IMR-90 (cell line): Measurements from ENCODE around the gene ARHGEF2. TPM values are rescaled to one million over a fixed set of nuclear protein-coding genes. Genes with fewer than 3 reads are reported as not detected.

Experiments used
- ATAC-seq: fragments of 200-7000 bp; cut with Tn5 transposase; 2 replicates; pipeline ENCODE4 v1.9.1; 2020; ENCODE audit warnings: low read depth, mild to moderate bottlenecking, moderate library complexity
- BruUV-seq: library from RNA; stranded (reverse); fragments of 400-500 nt; replicated peaks from 2 replicates; lab custom pipeline; 2021; lab: Mats Ljungman, UMichigan
- CTCF ChIA-PET: fragments of 300-600 bp; formaldehyde crosslinking; extraction: SDS; loops from one replicate; lab custom pipeline; 2021; ENCODE audit warnings: antibody characterized with exemption; lab: Yijun Ruan, JAX
- POLR2A ChIA-PET: fragments of 300-600 bp; sonication (Branson Sonifier 250); formaldehyde crosslinking; loops from one replicate; lab custom pipeline; 2022; ENCODE audit warnings: antibody characterized with exemption; ENCODE audit not compliant: unreplicated experiment; lab: Charles Lee
- DNase-seq: peaks from one replicate; pipeline ENCODE4 v3.0.0; 2013
- H2AFZ ChIP-seq: replicated peaks from 2 replicates; pipeline ENCODE3; 2013; ENCODE audit warnings: low read length, mild to moderate bottlenecking; ENCODE audit not compliant: poor library complexity
- H2AK5ac ChIP-seq: 2 replicates; pipeline ENCODE4 v1.6.1; 2013; ENCODE audit warnings: low read depth, low read length, inconsistent platforms
- H2AK9ac ChIP-seq: replicated peaks from 2 replicates; pipeline ENCODE3; 2013; ENCODE audit warnings: mild to moderate bottlenecking, low read depth, low read length, moderate library complexity; ENCODE audit not compliant: poor library complexity
- H2BK120ac ChIP-seq: 2 replicates; pipeline ENCODE4 v1.6.1; 2013; ENCODE audit warnings: low read depth, low read length, inconsistent platforms
- H2BK15ac ChIP-seq: 3 replicates; pipeline ENCODE4 v1.6.1; 2013; ENCODE audit warnings: low read depth, low read length, inconsistent platforms
- H2BK20ac ChIP-seq: 2 replicates; pipeline ENCODE4 v1.6.1; 2013; ENCODE audit warnings: low read depth, mild to moderate bottlenecking, inconsistent platforms, low read length, moderate library complexity
- H2BK5ac ChIP-seq: 2 replicates; pipeline ENCODE4 v1.6.1; 2013; ENCODE audit warnings: mild to moderate bottlenecking, low read depth, low read length, inconsistent platforms; ENCODE audit not compliant: poor library complexity, severe bottlenecking
- H3K14ac ChIP-seq: replicated peaks from 2 replicates; pipeline ENCODE4 v1.6.1; 2013; ENCODE audit warnings: low read depth, low read length, inconsistent platforms
- H3K18ac ChIP-seq: 2 replicates; pipeline ENCODE4 v1.6.1; 2013; ENCODE audit warnings: low read depth, low read length, control low read depth
- H3K23ac ChIP-seq: 2 replicates; pipeline ENCODE4 v1.6.1; 2013; ENCODE audit warnings: low read depth, low read length, inconsistent platforms
- H3K27ac ChIP-seq: 2 replicates; pipeline ENCODE4 v1.5.1; 2013; ENCODE audit warnings: mild to moderate bottlenecking, control low read depth, low read length; ENCODE audit not compliant: insufficient read depth
- H3K27me3 ChIP-seq: 2 replicates; pipeline ENCODE4 v1.6.1; 2013; ENCODE audit warnings: low read length; ENCODE audit not compliant: control insufficient read depth, insufficient read depth
- H3K36me3 ChIP-seq: 2 replicates; pipeline ENCODE4 v1.6.1; 2013; ENCODE audit warnings: low read length, mixed read lengths; ENCODE audit not compliant: control insufficient read depth, insufficient read depth
- H3K4ac ChIP-seq: 2 replicates; pipeline ENCODE4 v1.6.1; 2013; ENCODE audit warnings: low read depth, low read length, inconsistent platforms
- H3K4me1 ChIP-seq: 2 replicates; pipeline ENCODE4 v1.6.1; 2013; ENCODE audit warnings: low read length, mixed read lengths; ENCODE audit not compliant: control insufficient read depth, insufficient read depth
- H3K4me2 ChIP-seq: 2 replicates; pipeline ENCODE4 v1.6.1; 2013; ENCODE audit warnings: low read depth, mild to moderate bottlenecking, control low read depth, low read length, moderate library complexity
- H3K4me3 ChIP-seq: 2 replicates; pipeline ENCODE4 v1.5.1; 2013; ENCODE audit warnings: low read depth, mild to moderate bottlenecking, control low read depth, low read length, moderate library complexity; ENCODE audit not compliant: insufficient read depth
- H3K56ac ChIP-seq: 2 replicates; pipeline ENCODE4 v1.6.1; 2013; ENCODE audit warnings: low read length, inconsistent platforms; ENCODE audit not compliant: insufficient read depth; ENCODE audit errors: extremely low read depth
- H3K79me1 ChIP-seq, 2 experiments: 2 replicates each; pipeline ENCODE4 v1.6.1; 2013; ENCODE audit warnings: low read length in 2 of 2, inconsistent platforms in 1 of 2, low read depth in 1 of 2
- H3K9ac ChIP-seq: 2 replicates; pipeline ENCODE4 v1.6.1; 2013; ENCODE audit warnings: low read depth, low read length, control low read depth
- H3K9me1 ChIP-seq: 2 replicates; pipeline ENCODE4 v1.6.1; 2013; ENCODE audit warnings: low read length, inconsistent platforms; ENCODE audit not compliant: insufficient read depth
- H3K9me3 ChIP-seq: 2 replicates; pipeline ENCODE4 v1.6.1; 2013; ENCODE audit warnings: low read length; ENCODE audit not compliant: control insufficient read depth, insufficient read depth
- H4K20me1 ChIP-seq: 2 replicates; pipeline ENCODE4 v1.6.1; 2013; ENCODE audit warnings: low read length, inconsistent platforms; ENCODE audit not compliant: insufficient read depth
- H4K5ac ChIP-seq: 2 replicates; pipeline ENCODE4 v1.6.1; 2013; ENCODE audit warnings: mild to moderate bottlenecking, low read depth, low read length, control low read depth
- H4K8ac ChIP-seq, 2 experiments: 2 replicates each; pipeline ENCODE4 v1.6.1; 2013; ENCODE audit warnings: low read depth in 2 of 2, low read length in 2 of 2, control low read depth in 1 of 2, inconsistent platforms in 1 of 2
- H4K91ac ChIP-seq: 2 replicates; pipeline ENCODE4 v1.6.1; 2013; ENCODE audit warnings: low read depth, low read length, inconsistent platforms; ENCODE audit not compliant: insufficient read depth
- BHLHE40 ChIP-seq: fragments of 150-350 bp; IDR thresholded peaks from 2 replicates; pipeline ENCODE4 v1.6.1; 2016; ENCODE audit warnings: mild to moderate bottlenecking, low read depth, low read length
- CHD1 ChIP-seq: IDR thresholded peaks from 2 replicates; pipeline ENCODE4 v1.6.1; 2012; ENCODE audit warnings: low read depth, low read length, improper control_type of control experiment
- ELK1 ChIP-seq: fragments of 150-350 bp; IDR thresholded peaks from 2 replicates; pipeline ENCODE4 v1.6.1; 2016; ENCODE audit warnings: low read depth, mild to moderate bottlenecking, low read length, moderate library complexity, borderline replicate concordance
- FOS ChIP-seq: fragments of 150-350 bp; IDR thresholded peaks from 2 replicates; pipeline ENCODE4 v1.6.1; 2016; ENCODE audit warnings: low read depth, low read length
- MAFK ChIP-seq: IDR thresholded peaks from 2 replicates; pipeline ENCODE4 v1.6.1; 2012; ENCODE audit warnings: low read depth, low read length, improper control_type of control experiment
- MAZ ChIP-seq: IDR thresholded peaks from 2 replicates; pipeline ENCODE4 v1.6.1; 2012; ENCODE audit warnings: low read depth, mild to moderate bottlenecking, low read length, improper control_type of control experiment, moderate library complexity, borderline replicate concordance
- MXI1 ChIP-seq: IDR thresholded peaks from 2 replicates; pipeline ENCODE4 v1.6.1; 2012; ENCODE audit warnings: low read depth, mild to moderate bottlenecking, low read length, moderate library complexity, borderline replicate concordance
- NFE2L2 ChIP-seq: fragments of 150-350 bp; IDR thresholded peaks from 2 replicates; pipeline ENCODE4 v1.6.1; 2016; ENCODE audit warnings: low read depth, mild to moderate bottlenecking, low read length
- POLR2A ChIP-seq: IDR thresholded peaks from 2 replicates; pipeline ENCODE4 v1.6.1; 2012; ENCODE audit warnings: mild to moderate bottlenecking, low read depth, low read length
- RAD21 ChIP-seq: IDR thresholded peaks from 2 replicates; pipeline ENCODE4 v1.6.1; 2012; ENCODE audit warnings: low read length, improper control_type of control experiment
- RCOR1 ChIP-seq: IDR thresholded peaks from 2 replicates; pipeline ENCODE4 v1.6.1; 2012; ENCODE audit warnings: mild to moderate bottlenecking, low read length, improper control_type of control experiment; ENCODE audit not compliant: insufficient replicate concordance
- SMC3 ChIP-seq: fragments of 150-350 bp; IDR thresholded peaks from 2 replicates; pipeline ENCODE4 v1.6.1; 2016; ENCODE audit warnings: low read depth, mild to moderate bottlenecking, antibody characterized with exemption, low read length, moderate library complexity
- WGBS, 2 experiments: methylation state at CpG; one replicate each; pipeline versions ENCODE4 v1.1.5 to v1.1.7; 2013; ENCODE audit warnings: missing lambda C conversion rate in 2 of 2; ENCODE audit not compliant: insufficient read length in 1 of 2; ENCODE audit errors: extremely low coverage in 2 of 2; 5-methylcytosine and 5-hydroxymethylcytosine counted together
- dilution Hi-C: fragments of 300-500 bp; cut with HindIII; formaldehyde crosslinking; loops from one replicate; pipeline ENCODE4 v1.14.3; 2018; ENCODE audit warnings: low sequenced_read_pairs; ENCODE audit not compliant: unreplicated experiment
- in situ Hi-C: fragments of 300-500 bp; cut with MboI; formaldehyde crosslinking; loops from 3 replicates; pipeline ENCODE4 v1.14.3; 2019; ENCODE audit warnings: low sequenced_read_pairs, inconsistent platforms, mixed read lengths
- intact Hi-C: fragments of 100-400 bp; cut with micrococcal nuclease; formaldehyde crosslinking; loops from 2 replicates; pipeline ENCODE4 v1.10.0; 2022
- polyA plus RNA-seq, 3 experiments: library from polyadenylated mRNA; depleted of rRNA; stranded (reverse); fragments of >200 nt; gene quantifications; 2 replicates each; pipeline ENCODE4 v1.2.3, GENCODE V29; 2012; ENCODE audit warnings: low replicate concordance in 1 of 3
- total RNA-seq: library from RNA; depleted of rRNA; stranded (reverse); fragments of >200 nt; gene quantifications from 2 replicates; pipeline ENCODE4 v1.2.3, GENCODE V29; 2012

ARHGEF2 gene
- total and polyA plus RNA-seq, 2 of the 4 experiments (the other 2 are of a cell fraction): 91.8 to 117 TPM

DNA sequence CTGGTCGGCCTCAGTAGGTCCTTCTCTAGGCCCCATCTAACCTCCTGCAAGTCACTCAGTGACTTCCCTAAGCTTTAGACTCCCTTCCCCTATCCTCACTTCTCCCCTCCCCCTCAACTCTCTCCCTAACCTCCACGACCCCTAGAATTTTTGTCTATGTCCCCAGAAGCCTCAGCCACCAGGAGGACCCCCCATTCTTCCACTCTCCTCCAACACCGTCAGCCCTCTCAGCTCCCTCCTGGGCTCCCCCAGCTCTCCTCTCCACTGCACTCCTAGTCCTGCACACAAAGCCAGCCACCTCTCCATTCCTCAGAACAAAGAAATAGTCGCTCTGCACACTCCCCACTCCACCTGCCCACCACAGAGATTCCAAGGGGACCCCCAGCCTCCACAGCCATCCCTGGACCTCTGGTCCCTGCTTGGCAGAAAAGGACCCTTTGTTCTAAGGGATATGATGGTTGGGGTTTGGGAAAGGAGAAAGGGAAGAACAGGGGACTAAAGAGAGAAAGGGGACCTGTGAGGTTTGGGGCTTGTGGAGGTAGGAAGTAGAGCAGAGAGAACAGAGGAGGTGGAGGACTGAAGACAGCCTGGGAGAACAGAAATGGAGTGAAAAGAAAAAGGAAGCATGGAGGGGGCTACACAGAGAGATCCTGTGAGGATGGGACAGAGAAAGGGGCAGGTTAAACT lies 2.8 kb downstream of the ARHGEF2 start (continued):
- TF ChIP-seq NFE2L2: no peak

DNA sequence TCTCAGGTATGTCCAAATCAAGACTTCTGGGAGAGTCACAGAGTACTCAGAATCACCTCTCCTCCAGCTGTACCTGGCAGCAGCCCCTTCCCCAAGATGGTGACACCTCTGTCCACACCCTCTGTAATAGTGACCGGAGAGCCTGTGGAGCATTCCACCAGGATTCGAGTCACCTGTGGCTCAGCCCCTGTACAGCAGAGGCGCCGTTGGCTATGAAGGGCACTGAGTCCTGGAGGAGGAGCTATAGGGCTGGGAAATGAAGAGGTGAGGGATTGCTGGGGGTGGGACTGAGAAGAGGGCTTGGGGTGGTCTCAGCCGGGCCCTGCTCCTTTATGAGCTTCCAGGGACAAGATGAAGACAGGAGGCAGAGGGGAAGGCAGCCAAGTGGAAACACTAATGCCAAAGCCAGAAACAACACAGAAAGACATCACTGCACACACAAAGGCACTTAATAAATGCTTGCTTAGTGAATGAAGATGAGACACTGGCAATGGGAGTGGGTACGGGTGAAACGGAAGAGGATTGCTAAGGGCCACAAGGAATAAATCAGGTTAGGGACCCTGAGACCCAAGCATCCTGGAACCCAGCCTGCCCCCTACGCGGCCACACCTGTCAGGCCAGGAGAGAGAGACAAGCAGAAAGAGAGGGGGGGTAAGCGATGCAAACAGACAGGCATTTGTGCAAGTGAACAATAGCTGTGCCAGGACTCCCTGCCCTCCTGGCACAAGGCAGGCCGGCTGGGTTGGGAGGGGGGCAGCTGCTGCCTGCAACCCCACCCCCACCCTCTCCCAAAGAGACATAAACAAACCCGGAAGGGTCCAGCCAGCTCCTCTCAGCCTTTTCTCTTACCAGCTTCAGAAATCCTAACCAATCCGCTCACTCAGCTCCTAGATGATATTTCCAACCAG lies 3.9 kb downstream of the ARHGEF2 start:
- Histone ChIP-seq H2BK15ac (no peak overlapping the region), H3K27me3 (no peaks in the 10 kb centered on the region), H3K36me3 (peaks cover 26% of the 10 kb centered on the region), H3K56ac (peak overlapping the region; percentile 32; the same call in 1 of the 2 replicates), H2AK9ac (peak overlapping the region; percentile 79), H3K4ac (peak overlapping the region; percentile 92), H3K9me1 (peaks cover 47% of the 10 kb centered on the region), H3K79me1 (peaks cover 7 to 74% of the 10 kb centered on the region in 2 experiments; a peak in 3 of 4 replicates), H3K27ac (peak overlapping the region; percentile 87), H3K9me3 (no peaks in the 10 kb centered on the region), H3K23ac (peak overlapping the region; percentile 97), H2BK5ac (peak overlapping the region; percentile 69), H4K8ac (peak overlapping the region; percentile 5 to 34; a peak in 2 of 4 replicates), H4K20me1 (peaks cover 81% of the 10 kb centered on the region), H3K9ac (peak overlapping the region; percentile 75), H2BK20ac (no peak overlapping the region), H2AFZ (peak overlapping the region; percentile 21), H3K4me1 (peaks cover 45% of the 10 kb centered on the region), H2AK5ac (peak overlapping the region; percentile 93; the same call in 1 of the 2 replicates), H4K5ac (peak overlapping the region; percentile 55; the same call in 1 of the 2 replicates), H3K4me2 (peak overlapping the region; percentile 98), H2BK120ac (no peak overlapping the region), H3K14ac (peak overlapping the region; percentile 91), H3K4me3 (peak overlapping the region; percentile 94), H3K18ac (no peak overlapping the region; the same call in 1 of the 2 replicates), H4K91ac (peak overlapping the region; percentile 43)
- dilution Hi-C loops: no loop called here
- DNase-seq (no peak), ATAC-seq (no peak)
- WGBS, 2 experiments: no CpG with 5 or more reads among the region's 13 CpGs
- BruUV-seq: no TSS peak
- CTCF ChIA-PET: interaction anchor here (0.7 to 1.6 kb wide), 2 partner anchors 12 to 18 kb away, joined by 4 read pairs; no protein-coding TSS in a partner anchor
- POLR2A ChIA-PET: no interaction called here
- intact Hi-C loops: loop anchor here (5.0 kb wide), 1 partner anchor 32 kb away; the partner anchor contains the start of gene RXFP4
- in situ Hi-C loops: no loop called here
- TF ChIP-seq RCOR1: no peak
- no peak for TF ChIP-seq FOS
- TF ChIP-seq POLR2A: no peak
- no peak for TF ChIP-seq NFE2L2
- no peak for TF ChIP-seq CHD1
- TF ChIP-seq MXI1: no peak
- TF ChIP-seq MAFK: no peak
- no peak for TF ChIP-seq SMC3
- TF ChIP-seq ELK1: no peak
- no peak for TF ChIP-seq RAD21
- TF ChIP-seq BHLHE40: no peak
- no peak for TF ChIP-seq MAZ
